Kidney (tissue), 14 donors: Measurements from ENCODE around the gene PELI3. TPM values are rescaled to one million over a fixed set of nuclear protein-coding genes. Genes with fewer than 3 reads are reported as not detected.

Experiments
- DNase-seq, 5 donors: peaks; one replicate each; pipeline ENCODE4 v3.0.0-alpha.2; 2013 to 2020
- FAIRE-seq: peaks from 2 replicates; lab custom pipeline; 2012; peaks lifted over from hg19 to GRCh38; lab: Jason Lieb, UNC
- H3K27ac ChIP-seq, 2 donors: one replicate each; pipeline ENCODE4 v1.7.0; 2013; ENCODE audit warnings: low read depth in 2 of 2, low read length in 2 of 2, inconsistent platforms in 1 of 2
- H3K27me3 ChIP-seq: one replicate; pipeline ENCODE4 v1.7.1; 2013; ENCODE audit warnings: low read length, inconsistent platforms; ENCODE audit not compliant: control insufficient read depth, insufficient read depth
- H3K36me3 ChIP-seq, 3 donors: one replicate each; pipeline versions ENCODE4 v1.7.0 to v1.7.1; 2013; ENCODE audit warnings: low read length in 3 of 3, control low read depth in 1 of 3, inconsistent platforms in 1 of 3; ENCODE audit not compliant: insufficient read depth in 3 of 3, control insufficient read depth in 2 of 3
- H3K4me1 ChIP-seq, 3 donors: one replicate each; pipeline versions ENCODE4 v1.7.0 to v1.7.1; 2013; ENCODE audit warnings: low read length in 3 of 3, inconsistent platforms in 1 of 3, low read depth in 1 of 3; ENCODE audit not compliant: control insufficient read depth in 2 of 3, insufficient read depth in 2 of 3
- H3K4me3 ChIP-seq, 3 donors: one replicate each; pipeline versions ENCODE4 v1.7.0 to v1.8.1; 2013; ENCODE audit warnings: low read length in 3 of 3, control low read depth in 1 of 3, inconsistent platforms in 1 of 3
- H3K9ac ChIP-seq, 3 donors: one replicate each; pipeline versions ENCODE4 v1.7.0 to v1.7.1; 2013; ENCODE audit warnings: low read length in 3 of 3, control low read depth in 1 of 3, inconsistent platforms in 1 of 3
- H3K9me3 ChIP-seq, 3 donors: one replicate each; pipeline versions ENCODE4 v1.7.0 to v1.7.1; 2013; ENCODE audit warnings: low read length in 3 of 3, control low read depth in 1 of 3, inconsistent platforms in 1 of 3; ENCODE audit not compliant: control insufficient read depth in 2 of 3, insufficient read depth in 1 of 3
- CTCF ChIP-seq: IDR thresholded peaks from 3 replicates; pipeline ENCODE4 v1.5.1; 2012; ENCODE audit warnings: mild to moderate bottlenecking, moderate library complexity, borderline replicate concordance; ENCODE audit not compliant: insufficient read depth; ENCODE audit errors: extremely low read depth
- intact Hi-C: fragments of 100-400 bp; cut with DNase I; formaldehyde crosslinking; loops from one replicate; pipeline ENCODE4 v1.11.1; 2022
- polyA plus RNA-seq: library from polyadenylated mRNA; stranded (reverse); fragments of 350-450 nt; fragmentation: Illumina TruSeq; extraction: RNeasy Lipid Tissue Mini Kit (QIAGEN cat#74804); gene quantifications from one replicate; pipeline ENCODE4 v1.2.3, GENCODE V29; 2014; ENCODE audit warnings: low read depth, low replicate concordance; ENCODE audit not compliant: insufficient read depth
- total RNA-seq: library from RNA; stranded (reverse); fragmentation: NEBNext Ultra II Directional; extraction: Animal tissue kit (Norgen Biotek cat#: 25700); gene quantifications from one replicate; pipeline ENCODE4 v1.2.1, GENCODE V29; 2021
- donor health status: control.
- donor health status: control.
- donor health status: control.
- donor health status: control.
- donor health status: control.
- donor health status: DM: yes; HTN: yes; CAD: no.
- donor health status: Normal renal cell carcinoma (clear cell type).

PELI3 gene
- total and polyA plus RNA-seq, 2 donors from 2014 or later = 8.1 to 9.1 TPM

GRCh38 chr11:66451663-66452062, 15.0 kb upstream of the PELI3 start:
- no peaks in the 10 kb centered on the region for H3K27me3 ChIP-seq
- no peak for TF ChIP-seq CTCF
- intact Hi-C loops = no loop called here
- H3K9ac ChIP-seq = no peak overlapping the region
- H3K4me1 ChIP-seq = no peaks in the 10 kb centered on the region
- FAIRE-seq (no peak), DNase-seq (no peak)
- no peak overlapping the region for H3K27ac ChIP-seq
- no peaks in the 10 kb centered on the region for H3K36me3 ChIP-seq
- no peaks in the 10 kb centered on the region for H3K9me3 ChIP-seq
- H3K4me3 ChIP-seq = no peak overlapping the region

DNA sequence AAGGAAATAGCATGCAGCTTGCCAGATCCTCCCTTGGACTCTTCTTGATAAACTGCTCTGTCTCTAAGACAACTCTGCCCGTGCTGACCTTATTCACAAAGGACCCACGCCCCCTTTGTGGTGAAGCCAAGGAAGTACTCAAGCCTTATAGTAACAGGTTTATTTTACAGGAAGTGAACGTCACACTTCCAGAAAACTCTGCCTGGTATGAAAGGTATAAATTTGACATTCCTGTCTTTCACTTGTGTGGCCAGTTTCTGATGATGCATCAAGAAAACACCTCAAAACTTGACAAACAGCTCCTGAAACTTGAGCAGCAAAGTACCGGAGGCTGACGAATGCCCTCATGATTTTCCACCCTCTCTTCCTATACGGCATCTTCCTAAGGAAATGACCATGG, 12.5 kb upstream of the PELI3 start:
- no peak for TF ChIP-seq CTCF
- intact Hi-C loops = no loop called here
- Histone ChIP-seq H3K9me3 (no peaks in the 10 kb centered on the region), H3K4me3 (no peak overlapping the region), H3K36me3 (no peaks in the 10 kb centered on the region), H3K9ac (no peak overlapping the region), H3K27me3 (no peaks in the 10 kb centered on the region), H3K27ac (no peak overlapping the region), H3K4me1 (no peaks in the 10 kb centered on the region)
- DNase-seq = no peak
- no peak for FAIRE-seq

DNA sequence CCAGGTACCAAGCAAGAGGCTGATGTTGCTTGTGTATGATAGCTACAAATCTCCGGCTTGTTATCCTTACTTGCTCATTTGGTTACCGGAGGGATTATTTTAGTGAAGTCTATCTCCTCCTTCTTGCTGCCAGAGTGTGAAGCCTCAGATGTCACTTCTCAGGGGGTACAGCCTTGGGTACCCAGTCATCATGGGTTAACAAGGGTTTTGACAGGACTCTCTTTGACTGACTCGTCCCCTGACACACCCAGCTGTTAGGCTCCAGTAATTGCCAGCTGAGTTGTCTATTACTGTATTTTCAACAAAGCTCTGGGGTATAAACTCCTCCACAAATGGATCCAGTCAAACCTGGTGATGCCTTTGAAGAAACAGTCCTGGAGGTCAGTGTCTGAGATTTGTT, 11.9 kb upstream of the PELI3 start:
- no peaks in the 10 kb centered on the region for H3K4me1 ChIP-seq
- FAIRE-seq (no peak), DNase-seq (no peak)
- H3K27me3 ChIP-seq = no peaks in the 10 kb centered on the region
- no peak overlapping the region for H3K27ac ChIP-seq
- no peak overlapping the region for H3K9ac ChIP-seq
- TF ChIP-seq CTCF = no peak
- no peaks in the 10 kb centered on the region for H3K36me3 ChIP-seq
- no peak overlapping the region for H3K4me3 ChIP-seq
- intact Hi-C loops = no loop called here
- no peaks in the 10 kb centered on the region for H3K9me3 ChIP-seq

GRCh38 chr11:66457826-66458225, 8.9 kb upstream of the PELI3 start:
- intact Hi-C loops = no loop called here
- Histone ChIP-seq H3K9me3 (peaks cover 0 to 2% (median 0%) of the 10 kb centered on the region in 3 donors), H3K27ac (no peak overlapping the region), H3K9ac (no peak overlapping the region), H3K4me1 (no peaks in the 10 kb centered on the region), H3K4me3 (no peak overlapping the region), H3K27me3 (no peaks in the 10 kb centered on the region), H3K36me3 (no peaks in the 10 kb centered on the region)
- DNase-seq (no peak), FAIRE-seq (no peak)
- no peak for TF ChIP-seq CTCF
